ENCODE data around the gene MGAT4D. TPM values are rescaled to one million over a fixed set of nuclear protein-coding genes. Genes with fewer than 3 reads are reported as not detected.
"Not testable (repeated sequence)": the region's sequence is repeated elsewhere in the genome, so short reads cannot be mapped to it uniquely, and the experiment has no call there.

MGAT4D gene
- polyA plus RNA-seq, 4 donors, result not detected

GRCh38 chr4:140444347-140444746 lies 53.7 kb downstream of the MGAT4D start:
- not testable (repeated sequence) for DNase-seq (ENCODE audit: low read depth in 4 of 4, low spot score in 3 of 4)

- no peak for DNase-seq (ENCODE audit: low read depth in 4 of 4, low spot score in 3 of 4)
These were observed 58.4 kb downstream of the MGAT4D start for GRCh38 chr4:140439644-140440142.

GRCh38 chr4:140427919-140428471 lies 70.1 kb downstream of the MGAT4D start:
- no peak for DNase-seq (ENCODE audit: low read depth in 4 of 4, low spot score in 3 of 4)

GRCh38 chr4:140427106-140427918 lies 70.8 kb downstream of the MGAT4D start, which contains the start of gene CLGN:
Gene CLGN, minus strand, starts transcription at chr4:140427648. Its CDS starts 14,570 bp downstream, at chr4:140413078.
- peak; percentile 56 to 66 (median 59) for DNase-seq (ENCODE audit: low read depth in 4 of 4, low spot score in 3 of 4)

GRCh38 chr4:140426610-140427105 lies 71.4 kb downstream of the MGAT4D start:
- DNase-seq (ENCODE audit: low read depth in 4 of 4, low spot score in 3 of 4), result peak in 2 of 4 donors; percentile 4 to 10

- no peak for DNase-seq (ENCODE audit: low read depth in 4 of 4, low spot score in 3 of 4)
These were observed 75.0 kb downstream of the MGAT4D start for GRCh38 chr4:140423106-140423505.

- DNase-seq (ENCODE audit: low read depth in 4 of 4, low spot score in 3 of 4), result not testable (repeated sequence)
These were observed 84.7 kb downstream of the MGAT4D start for GRCh38 chr4:140413130-140413969.

- DNase-seq (ENCODE audit: low read depth in 4 of 4, low spot score in 3 of 4), result no peak
These were observed 89.1 kb downstream of the MGAT4D start for GRCh38 chr4:140408974-140409373.

GRCh38 chr4:140406292-140406691 lies 91.8 kb downstream of the MGAT4D start:
- no peak for DNase-seq (ENCODE audit: low read depth in 4 of 4, low spot score in 3 of 4)

GRCh38 chr4:140400111-140400510 lies 98.0 kb downstream of the MGAT4D start:
- DNase-seq (ENCODE audit: low read depth in 4 of 4, low spot score in 3 of 4), result no peak

GRCh38 chr4:140395668-140396067 lies 102.4 kb downstream of the MGAT4D start:
- no peak for DNase-seq (ENCODE audit: low read depth in 4 of 4, low spot score in 3 of 4)

Other genes with a start within 250 kb of the MGAT4D start
- 100 to 1,000 TPM; 100 to 180 (median 137) TPM for gene SCOC, start 124.6 kb downstream of the MGAT4D start, polyA plus RNA-seq (ENCODE audit: insufficient read length in 4 of 4)
- 1 to 10 TPM; 4.2 to 4.7 (median 4.7) TPM for gene CLGN, start 70.6 kb downstream of the MGAT4D start, polyA plus RNA-seq (ENCODE audit: insufficient read length in 4 of 4)
- gene ELMOD2, start 25.9 kb upstream of the MGAT4D start, polyA plus RNA-seq (ENCODE audit: insufficient read length in 4 of 4), result 10 to 100 TPM; 29.5 to 59.1 (median 44.9) TPM
- gene UCP1, start 70.7 kb upstream of the MGAT4D start, polyA plus RNA-seq (ENCODE audit: insufficient read length in 4 of 4), result under 1 TPM in 1 of 4 donors, not detected in 3; 0.29 TPM

Data from left renal pelvis (tissue), 4 donors.